K562 treated with DMSO at 1 percent for 12 hours (cell line): Measurements from ENCODE around the gene DTNBP1. TPM values are rescaled to one million over a fixed set of nuclear protein-coding genes. Genes with fewer than 3 reads are reported as not detected.

ENCODE experiments used
- total RNA-seq: library from RNA; unstranded; fragments of 300-600 nt; gene quantifications from 2 replicates; pipeline ENCODE4 v1.2.3, GENCODE V29; 2022; ENCODE audit not compliant: insufficient read depth

Gene DTNBP1, protein sequence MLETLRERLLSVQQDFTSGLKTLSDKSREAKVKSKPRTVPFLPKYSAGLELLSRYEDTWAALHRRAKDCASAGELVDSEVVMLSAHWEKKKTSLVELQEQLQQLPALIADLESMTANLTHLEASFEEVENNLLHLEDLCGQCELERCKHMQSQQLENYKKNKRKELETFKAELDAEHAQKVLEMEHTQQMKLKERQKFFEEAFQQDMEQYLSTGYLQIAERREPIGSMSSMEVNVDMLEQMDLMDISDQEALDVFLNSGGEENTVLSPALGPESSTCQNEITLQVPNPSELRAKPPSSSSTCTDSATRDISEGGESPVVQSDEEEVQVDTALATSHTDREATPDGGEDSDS
- 43.7 and 53.4 TPM in 2 replicates for total RNA-seq

DNA sequence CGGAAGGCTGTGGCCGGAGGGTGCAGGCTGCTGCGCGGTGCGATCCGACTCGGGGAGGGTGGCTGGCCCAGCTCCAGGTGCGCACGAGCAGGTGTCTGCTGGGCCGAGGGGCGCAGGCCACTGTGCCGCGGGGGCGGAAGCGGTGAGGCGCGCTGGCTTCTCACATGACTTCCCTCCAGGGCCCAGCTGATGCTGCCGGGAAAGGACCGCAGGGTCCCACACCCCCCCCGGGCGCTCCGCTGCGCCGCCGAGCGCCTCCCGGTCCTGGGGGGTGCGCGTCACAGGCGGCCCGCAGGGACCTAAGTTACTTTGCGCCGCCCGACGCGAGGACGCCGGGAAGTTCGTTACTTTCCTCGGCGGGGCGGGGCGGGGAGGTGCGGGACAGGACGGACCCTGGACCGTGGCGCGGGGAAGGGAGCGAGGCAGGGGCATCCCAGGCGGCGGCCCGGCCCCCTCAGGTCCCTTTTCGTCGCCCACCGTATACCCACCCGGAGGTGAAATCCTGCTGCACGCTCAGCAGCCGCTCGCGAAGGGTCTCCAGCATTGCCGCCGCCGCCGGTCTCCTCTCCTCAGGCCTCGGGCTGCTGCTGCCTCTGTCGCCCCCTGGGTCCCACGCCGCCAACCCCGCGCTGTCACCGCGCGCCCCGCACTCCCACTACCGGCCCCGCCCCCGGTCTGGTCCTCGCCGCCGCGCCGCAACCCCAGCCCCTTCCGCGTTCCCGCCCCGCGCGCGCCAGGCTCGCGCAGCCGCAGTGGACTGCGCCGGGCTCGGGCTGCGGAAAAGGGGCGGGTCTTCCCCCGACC is at the start of gene DTNBP1:
DTNBP1 (minus strand) TSS at position 703 of the 804 bp plus-strand sequence; CDS start at position 544, 159 bp downstream.

